Subcutaneous abdominal adipose tissue (tissue), 5 donors: ENCODE measurements around the gene CCDC192.

Experiments
- H3K27ac ChIP-seq: one replicate; pipeline ENCODE4 v1.7.0; 2013; ENCODE audit warnings: low read depth, mild to moderate bottlenecking, inconsistent platforms, low read length, moderate library complexity
- H3K27me3 ChIP-seq, 5 donors: one replicate each; pipeline ENCODE4 v1.7.0; 2013; ENCODE audit warnings: low read length in 5 of 5, inconsistent platforms in 1 of 5; ENCODE audit not compliant: control insufficient read depth in 5 of 5, insufficient read depth in 4 of 5
- H3K36me3 ChIP-seq, 5 donors: one replicate each; pipeline ENCODE4 v1.7.0; 2013; ENCODE audit warnings: low read length in 5 of 5; ENCODE audit not compliant: control insufficient read depth in 5 of 5, insufficient read depth in 5 of 5
- H3K4me1 ChIP-seq, 5 donors: one replicate each; pipeline ENCODE4 v1.7.0; 2013; ENCODE audit warnings: low read length in 5 of 5, mild to moderate bottlenecking in 3 of 5, moderate library complexity in 1 of 5; ENCODE audit not compliant: control insufficient read depth in 5 of 5, insufficient read depth in 5 of 5
- H3K4me3 ChIP-seq, 5 donors: one replicate each; pipeline ENCODE4 v1.7.0; 2013; ENCODE audit warnings: low read length in 5 of 5, low read depth in 1 of 5
- H3K9ac ChIP-seq, 5 donors: one replicate each; pipeline ENCODE4 v1.7.0; 2013; ENCODE audit warnings: low read length in 5 of 5, mild to moderate bottlenecking in 4 of 5, moderate library complexity in 3 of 5
- H3K9me3 ChIP-seq, 5 donors: one replicate each; pipeline ENCODE4 v1.7.0; 2013; ENCODE audit warnings: low read length in 5 of 5; ENCODE audit not compliant: control insufficient read depth in 5 of 5
- donor health status: healthy.
- donor health status: healthy.
- donor health status: healthy.
- donor health status: healthy.
- donor health status: healthy.

Gene CCDC192

DNA sequence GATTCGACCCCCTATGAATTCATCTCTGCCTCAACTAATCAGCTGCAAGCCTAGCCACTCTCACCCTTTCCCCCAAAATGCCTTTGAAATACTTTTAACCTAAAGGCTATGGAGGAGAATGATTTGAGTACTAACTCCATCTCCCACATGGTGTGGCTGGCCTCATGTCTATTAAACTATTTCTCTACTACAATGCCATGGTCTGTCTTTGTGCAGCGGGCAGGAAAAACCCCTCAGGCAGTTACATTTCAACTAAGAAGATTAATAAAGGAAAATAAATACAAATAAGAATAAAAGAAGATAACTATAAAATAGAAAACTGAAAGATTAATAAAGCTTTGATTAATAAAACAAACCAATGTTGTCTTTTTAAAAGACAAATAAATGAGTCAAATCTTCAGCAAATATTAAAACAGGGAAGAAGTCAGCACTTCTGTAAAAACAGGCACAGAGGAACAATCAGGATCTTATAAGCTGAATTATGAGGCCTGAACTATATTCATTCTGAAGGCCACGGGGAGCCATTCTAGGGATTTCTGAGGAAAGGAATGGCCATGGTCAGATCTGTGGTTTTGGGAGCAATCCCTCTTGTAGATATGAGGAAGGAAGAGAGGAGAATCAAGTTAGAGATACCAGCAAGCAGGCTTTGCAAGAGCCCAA is 264.3 kb downstream of the CCDC192 start:
- H3K4me3 ChIP-seq: no peak overlapping the region
- H3K36me3 ChIP-seq: peaks cover 0 to 5% (median 2%) of the 10 kb centered on the region in 5 donors
- no peaks in the 10 kb centered on the region for H3K27me3 ChIP-seq
- H3K27ac ChIP-seq: no peak overlapping the region
- peaks cover 0 to 3% (median 0%) of the 10 kb centered on the region in 5 donors for H3K4me1 ChIP-seq
- no peaks in the 10 kb centered on the region for H3K9me3 ChIP-seq
- no peak overlapping the region for H3K9ac ChIP-seq

GRCh38 chr5:127967983-127968592 is 264.9 kb downstream of the CCDC192 start:
- Histone ChIP-seq H3K4me3 (no peak overlapping the region), H3K9ac (no peak overlapping the region), H3K9me3 (no peaks in the 10 kb centered on the region), H3K27me3 (no peaks in the 10 kb centered on the region), H3K36me3 (peaks cover 0 to 5% (median 2%) of the 10 kb centered on the region in 5 donors), H3K4me1 (peaks cover 0 to 3% (median 0%) of the 10 kb centered on the region in 5 donors), H3K27ac (no peak overlapping the region)

- Histone ChIP-seq H3K9ac (no peak overlapping the region), H3K4me1 (no peaks in the 10 kb centered on the region), H3K27ac (no peak overlapping the region), H3K27me3 (no peaks in the 10 kb centered on the region), H3K9me3 (no peaks in the 10 kb centered on the region), H3K4me3 (no peak overlapping the region), H3K36me3 (peaks cover 0 to 5% (median 2%) of the 10 kb centered on the region in 5 donors)
Observed at GRCh38 chr5:127969002-127969401, 265.8 kb downstream of the CCDC192 start.

DNA sequence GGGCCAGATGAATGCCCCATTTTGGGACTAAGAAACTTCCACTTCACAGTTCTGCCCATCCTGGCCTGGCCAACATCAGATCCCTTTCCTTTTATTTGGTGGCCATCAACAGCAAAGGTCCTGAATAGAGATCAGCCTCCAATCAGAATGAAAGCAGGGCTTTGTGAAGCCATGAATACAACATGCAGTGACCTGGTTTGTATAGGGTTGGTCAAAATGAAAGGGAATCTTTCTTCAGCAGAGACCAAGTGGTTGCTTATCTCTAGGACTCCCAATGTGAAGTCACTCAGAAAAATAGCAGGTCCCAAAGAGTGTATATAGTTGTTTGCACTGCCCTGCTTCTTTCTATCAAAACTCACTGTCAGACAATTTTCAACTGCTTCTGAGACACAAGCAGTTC is 266.5 kb downstream of the CCDC192 start:
- Histone ChIP-seq H3K36me3 (peaks cover 0 to 5% (median 0%) of the 10 kb centered on the region in 5 donors), H3K9ac (no peak overlapping the region), H3K27me3 (no peaks in the 10 kb centered on the region), H3K4me3 (no peak overlapping the region), H3K27ac (no peak overlapping the region), H3K9me3 (no peaks in the 10 kb centered on the region), H3K4me1 (no peaks in the 10 kb centered on the region)

DNA sequence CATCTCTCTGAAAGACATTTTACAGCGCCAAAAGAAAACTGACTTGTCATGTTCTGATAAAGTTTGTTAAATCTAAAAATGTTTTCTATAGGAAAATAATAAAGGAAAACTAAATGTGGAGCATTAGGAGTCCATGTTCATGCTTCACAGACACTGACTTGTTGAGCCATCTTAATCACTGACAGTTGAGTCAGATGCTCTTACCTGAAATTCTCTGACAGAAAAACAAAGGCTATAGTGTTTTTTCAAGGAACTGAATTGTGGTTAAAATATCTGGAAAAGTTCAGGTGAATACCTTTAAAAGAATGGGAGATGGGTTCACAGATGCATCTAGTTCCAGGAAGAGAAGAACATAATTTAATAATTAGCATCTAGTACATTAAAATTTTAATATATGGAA is 266.9 kb downstream of the CCDC192 start:
- no peaks in the 10 kb centered on the region for H3K9me3 ChIP-seq
- no peaks in the 10 kb centered on the region for H3K4me1 ChIP-seq
- no peak overlapping the region for H3K27ac ChIP-seq
- H3K4me3 ChIP-seq: no peak overlapping the region
- no peak overlapping the region for H3K9ac ChIP-seq
- peaks cover 0 to 5% (median 0%) of the 10 kb centered on the region in 5 donors for H3K36me3 ChIP-seq
- H3K27me3 ChIP-seq: no peaks in the 10 kb centered on the region

GRCh38 chr5:127970854-127971425 is 267.7 kb downstream of the CCDC192 start:
- no peak overlapping the region for H3K4me3 ChIP-seq
- no peak overlapping the region for H3K27ac ChIP-seq
- no peak overlapping the region for H3K9ac ChIP-seq
- no peaks in the 10 kb centered on the region for H3K9me3 ChIP-seq
- no peaks in the 10 kb centered on the region for H3K4me1 ChIP-seq
- no peaks in the 10 kb centered on the region for H3K27me3 ChIP-seq
- H3K36me3 ChIP-seq: peaks cover 0 to 5% (median 0%) of the 10 kb centered on the region in 5 donors

DNA sequence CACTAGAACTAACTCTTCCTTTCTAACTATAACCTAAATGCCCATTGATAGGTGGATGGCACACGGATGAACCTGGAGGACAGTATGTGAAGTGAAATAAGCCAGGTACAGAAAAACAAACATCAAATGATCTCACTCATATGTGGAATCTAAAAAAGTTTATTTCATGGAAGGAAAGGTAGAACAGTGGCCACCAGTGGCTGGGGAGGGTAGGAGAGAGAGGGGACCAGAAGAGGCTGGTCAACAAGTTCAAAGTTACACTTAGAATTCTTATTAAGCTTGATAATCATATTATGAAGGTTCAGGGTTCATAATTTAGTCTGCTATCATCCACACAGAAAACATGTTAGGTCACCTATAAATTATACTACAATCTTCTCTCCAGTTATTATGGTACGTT is 272.8 kb downstream of the CCDC192 start:
- Histone ChIP-seq H3K4me1 (no peaks in the 10 kb centered on the region), H3K27me3 (no peaks in the 10 kb centered on the region), H3K4me3 (no peak overlapping the region), H3K9me3 (no peaks in the 10 kb centered on the region), H3K36me3 (no peaks in the 10 kb centered on the region), H3K27ac (no peak overlapping the region), H3K9ac (no peak overlapping the region)

- no peaks in the 10 kb centered on the region for H3K4me1 ChIP-seq
- no peaks in the 10 kb centered on the region for H3K36me3 ChIP-seq
- no peak overlapping the region for H3K27ac ChIP-seq
- no peaks in the 10 kb centered on the region for H3K27me3 ChIP-seq
- H3K4me3 ChIP-seq: no peak overlapping the region
- H3K9ac ChIP-seq: no peak overlapping the region
- no peaks in the 10 kb centered on the region for H3K9me3 ChIP-seq
Observed at GRCh38 chr5:127976525-127976924, 273.3 kb downstream of the CCDC192 start.

- H3K27me3 ChIP-seq: no peaks in the 10 kb centered on the region
- H3K36me3 ChIP-seq: no peaks in the 10 kb centered on the region
- no peak overlapping the region for H3K27ac ChIP-seq
- H3K9ac ChIP-seq: no peak overlapping the region
- H3K4me3 ChIP-seq: no peak overlapping the region
- H3K9me3 ChIP-seq: no peaks in the 10 kb centered on the region
- H3K4me1 ChIP-seq: no peaks in the 10 kb centered on the region
Observed at GRCh38 chr5:127976991-127977717, 274.0 kb downstream of the CCDC192 start.

GRCh38 chr5:127978738-127979300 is 275.6 kb downstream of the CCDC192 start:
- no peaks in the 10 kb centered on the region for H3K4me1 ChIP-seq
- H3K27me3 ChIP-seq: no peaks in the 10 kb centered on the region
- no peak overlapping the region for H3K4me3 ChIP-seq
- H3K9me3 ChIP-seq: no peaks in the 10 kb centered on the region
- H3K27ac ChIP-seq: no peak overlapping the region
- no peak overlapping the region for H3K9ac ChIP-seq
- H3K36me3 ChIP-seq: no peaks in the 10 kb centered on the region
